Spleen (tissue), 7 donors: ENCODE measurements around the gene UBN1.

Source experiments
- CTCF ChIP-seq, 11 experiments: fragments of 200-600 bp in 7 of 11; fragments of 450-650 bp in 4 of 11; sonication (generic) in 4 of 11; IDR thresholded peaks in 8 of 11; conservative IDR thresholded peaks in 3 of 11; 1 replicate in 7 of 11; 2 replicates in 4 of 11; pipeline versions ENCODE4 v1.4.0 to v1.8.0; 2016 to 2021; ENCODE audit warnings: antibody characterized with exemption in 11 of 11, inconsistent platforms in 4 of 11, mild to moderate bottlenecking in 1 of 11
- POLR2A ChIP-seq, 3 donors: fragments of 450-650 bp; IDR thresholded peaks; one replicate each; pipeline ENCODE4 v1.5.1; 2017; ENCODE audit warnings: antibody characterized with exemption in 3 of 3, mild to moderate bottlenecking in 1 of 3
- POLR2AphosphoS5 ChIP-seq, 3 donors: sonication (generic); formaldehyde crosslinking; IDR thresholded peaks; one replicate each; pipeline ENCODE4 v1.5.1; 2017; ENCODE audit warnings: antibody characterized with exemption in 3 of 3
- donor health status: DM: no; HTN: no; CAD: no; lungs with moderate emphysema.
- donor health status: DM: no; HTN: no; CAD: no.
- donor health status: DM: no; HTN: no; CAD: no.

- TF ChIP-seq CTCF (IDR thresholded peaks at IDR 0.05 in 8 of 11, conservative IDR thresholded peaks at IDR 0.05 in 3 of 11) (no peak), POLR2AphosphoS5 (IDR thresholded peaks at IDR 0.05) (peak; percentile 57 to 80 (median 78)), POLR2A (IDR thresholded peaks at IDR 0.05) (peak in 1 of 3 donors; percentile 21)
Measured at GRCh38 chr16:4801962-4802658, 45.2 kb upstream of the UBN1 start, which contains the start of gene ROGDI.
